Right lobe of liver (tissue), 4 donors: ENCODE results near the gene GNG14.

Experiments
- POLR2A ChIP-seq: fragments of 450-650 bp; IDR thresholded peaks from one replicate; pipeline ENCODE4 v1.6.1; 2017; ENCODE audit warnings: antibody characterized with exemption, mild to moderate bottlenecking
- TF ChIP-seq, protein P1 (sequence below), 4 donors: fragments of 200-600 bp in 3 of 4; fragments of 450-650 bp in 1 of 4; IDR thresholded peaks; one replicate each; pipeline versions ENCODE4 v1.5.1 to v1.8.0; 2016 to 2022; ENCODE audit warnings: antibody characterized with exemption in 4 of 4, mild to moderate bottlenecking in 2 of 4
- donor health status: DM: no; HTN: no; CAD: no.
- donor health status: DM: no; HTN: no; CAD: no.
- donor health status: DM: no; HTN: yes; CAD: no.

DNA sequence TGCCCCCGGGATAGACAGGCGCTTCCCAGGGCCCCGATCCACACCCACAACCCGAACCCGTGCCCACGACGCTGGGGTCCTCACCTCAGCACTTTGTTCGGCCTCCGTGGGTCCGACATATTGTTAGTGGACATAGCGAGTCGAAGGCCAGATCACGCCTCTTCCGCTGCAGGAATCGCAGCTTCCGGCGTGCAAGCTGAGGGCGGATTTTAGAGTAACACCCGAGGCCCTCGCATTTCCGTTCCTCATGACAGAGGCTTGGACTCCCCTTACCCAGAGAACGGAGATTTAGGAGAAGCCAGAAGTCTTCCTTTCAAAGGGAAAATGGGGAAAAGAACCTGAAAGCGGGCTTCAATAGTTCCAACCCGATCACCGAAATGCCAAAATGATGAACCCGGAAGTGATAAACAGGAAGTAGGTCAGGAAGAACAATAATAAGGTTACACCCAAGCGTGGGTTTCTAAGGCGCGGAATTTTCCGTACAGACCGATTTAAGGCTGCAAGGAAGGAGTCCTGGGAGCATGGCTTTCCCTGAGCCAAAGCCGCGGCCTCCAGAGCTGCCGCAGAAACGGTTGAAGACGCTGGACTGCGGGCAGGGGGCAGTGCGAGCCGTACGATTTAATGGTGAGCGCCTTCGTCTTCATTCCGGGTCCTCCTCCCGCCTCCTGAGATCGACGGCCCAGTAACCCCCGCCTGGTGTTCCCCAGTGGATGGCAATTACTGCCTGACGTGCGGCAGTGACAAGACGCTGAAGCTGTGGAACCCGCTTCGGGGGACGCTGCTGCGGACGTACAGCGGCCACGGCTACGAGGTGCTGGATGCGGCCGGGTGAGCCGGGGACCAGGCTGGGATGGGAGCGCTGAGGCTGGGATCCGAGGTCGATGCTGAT, 18.3 kb upstream of the GNG14 start:
- TF ChIP-seq, protein P1, sequence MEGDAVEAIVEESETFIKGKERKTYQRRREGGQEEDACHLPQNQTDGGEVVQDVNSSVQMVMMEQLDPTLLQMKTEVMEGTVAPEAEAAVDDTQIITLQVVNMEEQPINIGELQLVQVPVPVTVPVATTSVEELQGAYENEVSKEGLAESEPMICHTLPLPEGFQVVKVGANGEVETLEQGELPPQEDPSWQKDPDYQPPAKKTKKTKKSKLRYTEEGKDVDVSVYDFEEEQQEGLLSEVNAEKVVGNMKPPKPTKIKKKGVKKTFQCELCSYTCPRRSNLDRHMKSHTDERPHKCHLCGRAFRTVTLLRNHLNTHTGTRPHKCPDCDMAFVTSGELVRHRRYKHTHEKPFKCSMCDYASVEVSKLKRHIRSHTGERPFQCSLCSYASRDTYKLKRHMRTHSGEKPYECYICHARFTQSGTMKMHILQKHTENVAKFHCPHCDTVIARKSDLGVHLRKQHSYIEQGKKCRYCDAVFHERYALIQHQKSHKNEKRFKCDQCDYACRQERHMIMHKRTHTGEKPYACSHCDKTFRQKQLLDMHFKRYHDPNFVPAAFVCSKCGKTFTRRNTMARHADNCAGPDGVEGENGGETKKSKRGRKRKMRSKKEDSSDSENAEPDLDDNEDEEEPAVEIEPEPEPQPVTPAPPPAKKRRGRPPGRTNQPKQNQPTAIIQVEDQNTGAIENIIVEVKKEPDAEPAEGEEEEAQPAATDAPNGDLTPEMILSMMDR (IDR thresholded peaks at IDR 0.05), result no peak
- peak; percentile 5 for TF ChIP-seq POLR2A
